ENCODE data around the gene BEST2. TPM values are rescaled to one million over a fixed set of nuclear protein-coding genes. Genes with fewer than 3 reads are reported as not detected.
A peak's percentile ranks its signal among the peaks of the same experiment; 100 is the strongest.
"Not testable (repeated sequence)": the region's sequence is repeated elsewhere in the genome, so short reads cannot be mapped to it uniquely, and the experiment has no call there.

Gene BEST2
- total and polyA plus RNA-seq, 2 donors (not counting 1 experiment from before 2014, with no cell fraction given) = not detected

GRCh38 chr19:12723641-12724426, 27.8 kb upstream of the BEST2 start, which contains the start of gene TNPO2:
Gene TNPO2, minus strand, starts transcription at chr19:12723932. Its CDS starts 2,955 bp downstream, at chr19:12720977.
- Histone ChIP-seq H3K4me1 (ENCODE audit: control insufficient read depth, extremely low read depth, insufficient read depth, low read length) (peaks cover 7% of the 10 kb centered on the region), H3K9me3 (ENCODE audit: control insufficient read depth, insufficient read depth, low read depth, low read length) (no peaks in the 10 kb centered on the region), H3K4me3 (replicated peaks in 1 of 4; ENCODE audit: control extremely low read depth in 1 of 4, insufficient read depth in 1 of 4, low read depth in 3 of 4, low read length in 4 of 4) (peak within 1 kb of the TSS; percentile 66 to 88 (median 76)), H3K27ac (ENCODE audit: insufficient read depth, low read length) (peak within 1 kb of the TSS; percentile 84), H3K79me2 (ENCODE audit: control insufficient read depth, insufficient read depth, low read length) (peaks cover 42% of the 10 kb centered on the region), H3K4me2 (ENCODE audit: extremely low read depth, insufficient read depth, low read length) (peak within 1 kb of the TSS; percentile 100), H3K36me3 (ENCODE audit: control insufficient read depth, insufficient read depth, low read length) (peaks cover 7% of the 10 kb centered on the region), H3K27me3 (ENCODE audit: control insufficient read depth, insufficient read depth, low read length) (no peaks in the 10 kb centered on the region), H4K20me1 (ENCODE audit: control insufficient read depth, extremely low read depth, insufficient read depth, low read length) (no peaks in the 10 kb centered on the region), H3K9ac (ENCODE audit: insufficient read depth, low read length) (peak within 1 kb of the TSS; percentile 61), H2AFZ (ENCODE audit: low read length) (peak within 1 kb of the TSS; percentile 84)
- peak; percentile 68 to 71 for DNase-seq (ENCODE audit: low read depth in 2 of 2)
- TF ChIP-seq CTCF (conservative IDR thresholded peaks at IDR 0.05 in 1 of 2, IDR thresholded peaks at IDR 0.05 in 1 of 2; ENCODE audit: low read depth in 1 of 2, low read length in 2 of 2) = no peak
- no peak for TF ChIP-seq EZH2 (IDR thresholded peaks at IDR 0.05; ENCODE audit: low read length, missing control alignments)

GRCh38 chr19:12725612-12726011, 26.0 kb upstream of the BEST2 start:
- not testable (repeated sequence) for H3K9ac ChIP-seq (ENCODE audit: insufficient read depth, low read length); H3K4me2 ChIP-seq (ENCODE audit: extremely low read depth, insufficient read depth, low read length); H3K9me3 ChIP-seq (ENCODE audit: control insufficient read depth, insufficient read depth, low read depth, low read length); H4K20me1 ChIP-seq (ENCODE audit: control insufficient read depth, extremely low read depth, insufficient read depth, low read length); H3K27me3 ChIP-seq (ENCODE audit: control insufficient read depth, insufficient read depth, low read length); DNase-seq (ENCODE audit: low read depth in 2 of 2); H3K27ac ChIP-seq (ENCODE audit: insufficient read depth, low read length); H2AFZ ChIP-seq (ENCODE audit: low read length); H3K4me3 ChIP-seq (replicated peaks in 1 of 4; ENCODE audit: control extremely low read depth in 1 of 4, insufficient read depth in 1 of 4, low read depth in 3 of 4, low read length in 4 of 4); H3K4me1 ChIP-seq (ENCODE audit: control insufficient read depth, extremely low read depth, insufficient read depth, low read length)
- Histone ChIP-seq H3K36me3 (ENCODE audit: control insufficient read depth, insufficient read depth, low read length) (peaks cover 14% of the 10 kb centered on the region), H3K79me2 (ENCODE audit: control insufficient read depth, insufficient read depth, low read length) (peaks cover 34% of the 10 kb centered on the region)

GRCh38 chr19:12726988-12727316, 24.6 kb upstream of the BEST2 start:
- no peak for DNase-seq (ENCODE audit: low read depth in 2 of 2)
- peaks cover 33% of the 10 kb centered on the region for H3K79me2 ChIP-seq (ENCODE audit: control insufficient read depth, insufficient read depth, low read length)
- H3K9me3 ChIP-seq (ENCODE audit: control insufficient read depth, insufficient read depth, low read depth, low read length) = no peaks in the 10 kb centered on the region
- H3K9ac ChIP-seq (ENCODE audit: insufficient read depth, low read length) = no peak overlapping the region
- H3K27ac ChIP-seq (ENCODE audit: insufficient read depth, low read length) = no peak overlapping the region
- H3K4me1 ChIP-seq (ENCODE audit: control insufficient read depth, extremely low read depth, insufficient read depth, low read length) = peaks cover 3% of the 10 kb centered on the region
- no peaks in the 10 kb centered on the region for H4K20me1 ChIP-seq (ENCODE audit: control insufficient read depth, extremely low read depth, insufficient read depth, low read length)
- H3K36me3 ChIP-seq (ENCODE audit: control insufficient read depth, insufficient read depth, low read length) = peaks cover 22% of the 10 kb centered on the region
- TF ChIP-seq CTCF (conservative IDR thresholded peaks at IDR 0.05 in 1 of 2, IDR thresholded peaks at IDR 0.05 in 1 of 2; ENCODE audit: low read depth in 1 of 2, low read length in 2 of 2) (no peak), EZH2 (IDR thresholded peaks at IDR 0.05; ENCODE audit: low read length, missing control alignments) (no peak)
- no peak overlapping the region for H2AFZ ChIP-seq (ENCODE audit: low read length)
- no peaks in the 10 kb centered on the region for H3K27me3 ChIP-seq (ENCODE audit: control insufficient read depth, insufficient read depth, low read length)
- no peak overlapping the region for H3K4me3 ChIP-seq (replicated peaks in 1 of 4; ENCODE audit: control extremely low read depth in 1 of 4, insufficient read depth in 1 of 4, low read depth in 3 of 4, low read length in 4 of 4)
- no peak overlapping the region for H3K4me2 ChIP-seq (ENCODE audit: extremely low read depth, insufficient read depth, low read length)

All from fibroblast of lung (primary cell).